HG02840 (cell line): ENCODE results near the gene CHCHD6.
"Not testable (repeated sequence)": the region's sequence is repeated elsewhere in the genome, so short reads cannot be mapped to it uniquely, and the experiment has no call there.

Experiments
- ATAC-seq: cut with Tn5 transposase; IDR thresholded peaks from one replicate; pipeline ENCODE4 v1.9.1; 2021; ENCODE audit warnings: mild to moderate bottlenecking, moderate library complexity, moderate number of reproducible peaks; ENCODE audit not compliant: unreplicated experiment, low FRiP score

The CHCHD6 gene

GRCh38 chr3:126763035-126763434 is 59.0 kb downstream of the CHCHD6 start:
- no peak for ATAC-seq

DNA sequence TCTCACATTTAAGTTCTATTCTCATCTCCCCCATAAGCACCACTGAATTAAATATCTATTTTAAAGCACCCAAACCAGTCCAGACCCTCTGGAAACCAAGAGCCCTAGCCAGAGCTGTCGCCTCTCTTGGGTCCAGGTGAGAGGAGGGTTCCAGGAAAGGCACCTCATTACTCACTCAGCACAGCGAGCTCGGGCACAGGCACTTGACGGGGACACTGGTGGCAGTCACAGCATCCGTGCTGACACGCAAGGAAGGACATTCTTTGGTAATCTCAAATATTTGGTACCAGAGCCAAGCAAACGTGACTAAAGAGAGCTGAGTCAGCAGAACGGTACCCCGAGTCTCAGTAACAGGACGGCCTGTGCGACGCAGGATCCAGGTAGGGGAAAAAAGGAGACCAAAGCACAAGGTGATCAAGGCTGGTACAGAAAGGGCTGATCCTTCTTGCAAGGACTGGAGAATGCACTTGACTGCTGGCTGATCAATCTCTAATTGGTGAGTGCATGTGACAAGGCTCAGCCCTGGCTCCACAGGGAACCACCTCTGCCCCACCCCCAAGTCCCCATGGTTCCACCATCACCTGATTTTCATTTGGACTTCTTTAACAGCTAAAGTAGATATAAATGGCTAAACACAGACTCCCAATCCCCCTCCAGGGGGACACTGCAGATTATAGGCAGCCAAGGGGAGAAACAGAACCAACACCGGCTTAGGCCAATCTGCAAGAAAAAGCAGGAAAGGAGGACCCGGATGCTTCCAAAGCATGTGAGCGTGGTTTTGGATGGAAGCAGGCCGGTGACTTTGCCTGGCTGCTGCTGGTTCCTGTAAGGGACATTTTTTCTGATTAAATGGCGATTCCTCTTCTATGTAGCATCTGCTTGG is 61.4 kb downstream of the CHCHD6 start:
- no peak for ATAC-seq

GRCh38 chr3:126766653-126767052 is 62.6 kb downstream of the CHCHD6 start:
- ATAC-seq: no peak

GRCh38 chr3:126768903-126769302 is 64.9 kb downstream of the CHCHD6 start:
- ATAC-seq: no peak

GRCh38 chr3:126770096-126770495 is 66.1 kb downstream of the CHCHD6 start:
- ATAC-seq: no peak

GRCh38 chr3:126773167-126773566 is 69.1 kb downstream of the CHCHD6 start:
- no peak for ATAC-seq

GRCh38 chr3:126773783-126774182 is 69.7 kb downstream of the CHCHD6 start:
- ATAC-seq: no peak

DNA sequence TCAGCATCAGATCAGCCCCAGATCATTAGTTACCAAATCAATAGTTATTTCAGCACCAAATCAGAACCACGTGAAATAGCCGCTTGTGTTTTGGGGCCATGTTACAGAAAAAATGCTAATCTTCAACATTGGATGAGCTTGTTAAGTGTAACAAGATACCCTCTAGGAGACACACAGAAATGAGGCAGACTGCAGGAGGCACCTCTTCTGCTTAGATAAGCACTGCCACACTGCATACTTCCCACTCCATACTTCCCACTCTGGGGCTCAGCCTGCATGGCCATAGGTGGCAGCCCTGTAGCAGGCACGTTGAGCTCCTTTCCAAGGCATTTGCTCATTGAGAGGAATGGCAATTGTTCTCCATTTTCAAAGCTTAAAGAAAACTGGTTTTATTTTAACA is 73.3 kb downstream of the CHCHD6 start:
- ATAC-seq: no peak

DNA sequence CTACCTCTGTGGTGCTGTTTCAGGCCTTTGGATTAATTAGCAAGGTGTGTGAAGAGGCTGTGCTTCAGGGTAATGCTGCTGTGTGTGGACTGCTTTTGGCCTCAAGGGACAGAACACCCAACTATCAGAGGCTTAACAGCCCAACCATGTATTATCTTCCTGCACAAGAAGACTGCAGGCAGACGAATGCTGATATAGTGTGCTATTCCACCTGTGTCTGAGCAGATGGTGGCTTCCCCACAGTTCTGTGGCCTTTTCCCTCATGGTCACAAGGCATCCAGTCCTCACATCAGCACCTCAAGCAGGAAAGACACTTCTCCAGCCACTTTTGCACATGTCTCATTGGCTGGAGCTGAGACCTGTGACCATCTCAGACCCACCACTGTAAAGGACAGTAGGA is 76.6 kb downstream of the CHCHD6 start:
- no peak for ATAC-seq

DNA sequence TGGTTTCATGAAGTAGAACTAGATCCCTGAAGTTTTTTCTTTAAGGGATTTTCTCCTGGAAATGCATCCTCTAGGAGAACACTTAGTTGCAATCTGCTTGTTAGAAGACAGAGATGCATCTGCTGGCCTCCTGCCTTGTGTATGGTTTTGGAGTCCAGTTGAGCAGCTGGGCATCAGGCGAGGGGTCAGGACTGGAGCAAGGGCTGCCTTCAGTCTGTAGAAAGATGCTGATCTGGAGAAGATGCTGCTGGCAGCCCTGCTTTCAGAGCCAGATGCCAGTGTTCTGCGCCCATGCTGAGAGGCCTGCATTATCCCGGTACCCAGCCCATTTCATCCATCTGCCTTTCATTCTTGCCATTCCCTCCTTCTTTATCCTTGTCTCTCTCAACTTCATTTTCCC is 77.4 kb downstream of the CHCHD6 start:
- ATAC-seq: no peak

GRCh38 chr3:126781889-126782491 is 78.0 kb downstream of the CHCHD6 start:
- no peak for ATAC-seq

GRCh38 chr3:126782536-126782935 is 78.5 kb downstream of the CHCHD6 start:
- no peak for ATAC-seq

DNA sequence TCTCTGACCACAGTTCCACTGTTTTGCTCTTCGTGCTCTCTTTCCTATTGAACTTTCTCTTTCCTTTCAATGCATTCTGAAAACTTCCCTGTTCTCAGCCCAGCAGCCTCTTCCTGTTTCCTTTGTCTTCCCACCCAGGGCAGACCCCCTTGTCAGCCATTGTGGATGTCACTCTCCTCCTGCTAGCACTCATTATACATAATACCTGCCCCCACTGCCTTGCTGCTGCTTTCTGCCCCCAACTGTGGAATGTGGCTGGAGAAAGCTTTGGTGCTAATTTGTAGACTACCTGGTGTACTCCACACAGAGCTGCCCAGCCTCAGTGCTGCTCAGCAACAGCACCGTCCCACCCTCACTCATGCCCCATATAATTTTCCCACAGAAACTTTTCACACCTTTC is 80.2 kb downstream of the CHCHD6 start:
- ATAC-seq: no peak

DNA sequence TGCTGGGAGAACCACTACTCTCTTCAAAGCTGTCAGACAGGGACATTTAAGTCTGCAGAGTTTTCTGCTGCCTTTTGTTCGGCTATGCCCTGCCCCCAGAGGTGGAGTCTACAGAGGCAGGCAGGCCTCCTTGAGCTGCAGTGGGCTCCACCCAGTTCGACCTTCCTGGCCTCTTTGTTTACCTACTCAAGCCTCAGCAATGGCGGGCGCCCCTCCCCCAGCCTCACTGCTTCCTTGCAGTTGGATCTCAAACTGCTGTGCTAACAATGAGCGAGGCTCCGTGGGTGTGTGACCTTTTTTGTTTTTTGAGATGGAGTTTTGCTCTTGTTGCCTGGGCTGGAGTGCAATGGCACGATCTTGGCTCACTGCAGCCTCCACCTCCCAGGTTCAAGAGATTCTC is 87.3 kb downstream of the CHCHD6 start:
- ATAC-seq: not testable (repeated sequence)

DNA sequence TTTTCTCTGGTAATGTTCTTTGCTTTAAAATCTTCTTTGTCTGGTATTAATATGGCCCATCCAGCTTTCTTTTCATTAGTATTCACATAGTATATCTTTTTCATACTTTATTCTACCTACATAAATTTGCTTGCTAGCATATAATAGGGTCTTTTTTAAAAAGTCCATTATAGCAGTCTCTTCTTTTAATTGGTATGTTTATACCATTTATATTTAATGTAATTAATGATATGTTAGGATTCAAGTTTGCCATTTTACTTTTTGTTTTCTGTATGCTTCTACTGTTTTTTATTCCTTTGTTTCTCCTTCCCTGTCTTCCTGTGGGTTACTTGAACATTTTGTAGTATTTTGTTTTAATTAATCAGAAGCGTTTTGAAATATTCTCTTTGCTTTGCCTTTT is 89.0 kb downstream of the CHCHD6 start:
- ATAC-seq: no peak

DNA sequence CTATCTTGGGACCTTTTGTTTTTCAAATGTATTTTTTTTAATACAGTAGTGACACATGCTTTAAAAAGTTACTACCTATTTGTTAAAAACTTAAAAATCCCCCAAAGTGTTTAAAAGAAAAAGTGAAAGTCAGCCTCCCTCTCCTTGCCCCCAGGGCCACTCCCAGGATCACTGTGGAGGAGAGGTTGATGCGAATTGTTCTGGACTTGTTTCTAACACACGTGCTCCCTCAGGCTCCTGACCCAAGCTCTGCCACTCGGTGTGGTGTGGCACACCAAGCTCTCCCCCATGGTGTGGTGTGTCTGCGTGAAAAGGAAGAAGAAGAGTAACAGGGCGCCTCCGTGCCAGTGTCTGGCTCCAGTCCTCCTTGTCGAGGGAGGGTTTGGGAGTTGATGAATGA is 93.5 kb downstream of the CHCHD6 start:
- no peak for ATAC-seq

DNA sequence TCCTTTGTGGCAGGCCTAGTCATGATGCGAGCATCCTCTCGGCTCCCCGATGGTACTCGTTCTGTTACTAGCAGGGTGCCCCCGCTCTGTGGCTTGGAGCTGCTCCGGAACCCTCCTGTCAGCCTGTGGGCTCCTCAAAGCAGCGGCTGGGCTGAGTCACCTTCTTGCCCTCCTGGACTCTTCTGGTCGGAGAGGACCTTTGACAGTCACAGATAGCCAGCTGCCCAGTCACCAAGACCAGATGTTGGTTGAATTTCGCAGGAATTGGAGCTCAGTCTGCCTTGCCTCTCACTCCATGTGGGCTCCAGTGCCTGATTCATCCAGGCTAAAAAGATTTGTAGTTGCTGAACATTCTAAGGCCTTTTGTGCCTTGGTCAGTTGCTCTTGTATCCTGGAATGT is 94.5 kb downstream of the CHCHD6 start:
- no peak for ATAC-seq

- ATAC-seq: no peak
These were observed 95.1 kb downstream of the CHCHD6 start for GRCh38 chr3:126799099-126799498.

DNA sequence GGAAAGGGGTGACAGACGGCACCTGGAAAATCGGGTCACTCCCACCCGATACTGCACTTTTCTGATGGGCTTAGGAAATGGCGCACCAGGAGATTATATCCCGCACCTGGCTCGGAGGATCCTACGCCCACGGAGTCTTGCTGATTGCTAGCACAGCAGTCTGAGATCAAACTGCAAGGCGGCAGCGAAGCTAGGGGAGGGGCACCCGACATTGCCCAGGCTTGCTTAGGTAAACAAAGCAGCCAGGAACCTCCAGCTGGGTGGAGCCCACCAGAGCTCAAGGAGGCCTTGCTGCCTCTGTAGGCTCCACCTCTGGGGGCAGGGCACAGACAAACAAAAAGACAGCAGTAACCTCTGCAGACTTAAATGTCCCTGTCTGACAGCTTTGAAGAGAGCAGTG is 97.3 kb downstream of the CHCHD6 start:
- not testable (repeated sequence) for ATAC-seq

DNA sequence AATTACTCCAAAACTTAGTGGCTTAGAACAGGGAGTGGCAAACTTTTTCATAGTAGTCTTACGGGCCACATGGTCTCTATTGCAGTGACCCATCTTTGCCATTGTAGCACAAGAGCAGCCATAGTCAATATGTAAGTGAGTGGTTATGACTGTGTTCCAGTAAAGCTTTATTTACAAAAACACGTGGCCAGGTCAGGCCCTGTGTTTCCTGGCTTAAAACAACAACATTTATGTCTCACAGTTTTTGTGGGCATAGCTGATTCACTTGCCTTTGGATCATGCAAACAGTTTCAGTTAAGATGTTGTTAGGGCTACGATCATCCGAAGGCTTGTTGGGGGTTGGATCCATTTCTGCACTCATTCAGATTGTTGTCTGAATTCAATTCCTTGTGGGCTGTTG is 103.8 kb downstream of the CHCHD6 start:
- ATAC-seq: no peak

GRCh38 chr3:126811530-126811929 is 107.5 kb downstream of the CHCHD6 start:
- no peak for ATAC-seq

DNA sequence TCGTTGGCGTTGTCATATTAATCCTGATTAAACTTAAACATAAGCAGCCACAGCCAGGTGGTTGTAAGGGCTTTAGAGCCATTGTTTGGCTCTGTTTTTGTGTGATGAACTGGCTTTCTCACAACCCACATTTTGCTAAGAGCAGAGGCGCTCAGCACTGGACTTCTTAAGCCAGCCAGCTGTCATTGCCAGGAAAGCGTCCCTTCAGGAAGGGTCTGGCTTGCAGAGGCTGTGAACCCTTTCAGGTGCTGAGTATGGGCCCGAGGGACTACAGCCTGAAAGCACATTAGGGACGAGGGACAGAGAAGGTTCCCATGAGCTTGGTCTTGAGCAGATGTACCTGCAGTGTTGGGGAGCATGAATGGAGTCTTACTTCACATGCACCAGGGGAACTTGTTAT is 112.3 kb downstream of the CHCHD6 start:
- no peak for ATAC-seq
